BLaER1 (cell line): ENCODE measurements around the gene SRP72.
A peak's percentile ranks its signal among the peaks of the same experiment; 100 is the strongest.
"Not testable (repeated sequence)": the region's sequence is repeated elsewhere in the genome, so short reads cannot be mapped to it uniquely, and the experiment has no call there.

Source experiments
- H3K27ac ChIP-seq: shearing (Covaris generic); formaldehyde crosslinking; 2 replicates; pipeline ENCODE4 v1.8.1; 2022
- H3K27me3 ChIP-seq: shearing (Covaris generic); formaldehyde crosslinking; 2 replicates; pipeline ENCODE4 v1.8.1; 2022
- H3K36me3 ChIP-seq: shearing (Covaris generic); formaldehyde crosslinking; 2 replicates; pipeline ENCODE4 v1.8.1; 2022
- H3K4me1 ChIP-seq: shearing (Covaris generic); formaldehyde crosslinking; 2 replicates; pipeline ENCODE4 v1.8.1; 2022
- H3K4me2 ChIP-seq: shearing (Covaris generic); formaldehyde crosslinking; 2 replicates; pipeline ENCODE4 v1.8.1; 2022
- H3K4me3 ChIP-seq: shearing (Covaris generic); formaldehyde crosslinking; 2 replicates; pipeline ENCODE4 v1.8.1; 2022
- H3K9ac ChIP-seq: shearing (Covaris generic); formaldehyde crosslinking; 2 replicates; pipeline ENCODE4 v1.8.1; 2022
- H3K9me3 ChIP-seq: shearing (Covaris generic); formaldehyde crosslinking; 2 replicates; pipeline ENCODE4 v1.8.1; 2022
- H4K20me1 ChIP-seq: shearing (Covaris generic); formaldehyde crosslinking; 2 replicates; pipeline ENCODE4 v1.8.1; 2022
- Cebpa-rat ChIP-seq: shearing (Covaris generic); IDR thresholded peaks from 2 replicates; pipeline ENCODE4 v1.8.1; 2022

SRP72 gene

DNA sequence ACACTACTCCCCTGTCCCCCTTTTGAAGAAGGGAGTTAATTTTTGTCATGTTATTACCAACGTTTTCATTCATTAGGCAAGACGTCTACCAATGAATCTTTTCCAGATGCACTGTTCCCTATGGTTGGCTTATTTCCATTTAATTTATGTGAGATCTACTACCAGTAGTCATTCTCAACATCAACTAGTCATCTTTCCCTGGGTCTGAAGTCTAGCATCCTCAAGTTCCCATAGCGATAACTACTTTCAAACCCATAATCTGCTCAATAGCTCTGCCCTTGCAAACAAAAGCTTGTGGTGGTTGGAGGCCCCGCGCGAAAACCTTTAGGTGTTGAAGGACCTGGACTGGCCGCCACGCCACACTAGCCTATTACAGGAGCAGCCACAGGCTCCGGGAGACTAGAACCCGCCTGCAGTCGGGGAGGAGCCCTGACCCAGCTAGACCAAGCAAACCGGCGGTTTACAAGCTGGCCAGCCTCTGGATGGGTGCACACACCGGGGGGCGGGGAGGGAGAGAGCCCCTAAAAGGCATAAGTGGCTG is 32.7 kb upstream of the SRP72 start:
- H4K20me1 ChIP-seq: peaks cover 84% of the 10 kb centered on the region
- TF ChIP-seq Cebpa-rat: no peak
- H3K9ac ChIP-seq: peak overlapping the region; percentile 93
- H3K27ac ChIP-seq: peak overlapping the region; percentile 94
- no peaks in the 10 kb centered on the region for H3K9me3 ChIP-seq
- H3K4me1 ChIP-seq: peaks cover 49% of the 10 kb centered on the region
- H3K4me2 ChIP-seq: peak overlapping the region; percentile 89
- peaks cover 11% of the 10 kb centered on the region; the same call in 1 of the 2 replicates for H3K36me3 ChIP-seq
- peak overlapping the region; percentile 81 for H3K4me3 ChIP-seq
- no peaks in the 10 kb centered on the region for H3K27me3 ChIP-seq

DNA sequence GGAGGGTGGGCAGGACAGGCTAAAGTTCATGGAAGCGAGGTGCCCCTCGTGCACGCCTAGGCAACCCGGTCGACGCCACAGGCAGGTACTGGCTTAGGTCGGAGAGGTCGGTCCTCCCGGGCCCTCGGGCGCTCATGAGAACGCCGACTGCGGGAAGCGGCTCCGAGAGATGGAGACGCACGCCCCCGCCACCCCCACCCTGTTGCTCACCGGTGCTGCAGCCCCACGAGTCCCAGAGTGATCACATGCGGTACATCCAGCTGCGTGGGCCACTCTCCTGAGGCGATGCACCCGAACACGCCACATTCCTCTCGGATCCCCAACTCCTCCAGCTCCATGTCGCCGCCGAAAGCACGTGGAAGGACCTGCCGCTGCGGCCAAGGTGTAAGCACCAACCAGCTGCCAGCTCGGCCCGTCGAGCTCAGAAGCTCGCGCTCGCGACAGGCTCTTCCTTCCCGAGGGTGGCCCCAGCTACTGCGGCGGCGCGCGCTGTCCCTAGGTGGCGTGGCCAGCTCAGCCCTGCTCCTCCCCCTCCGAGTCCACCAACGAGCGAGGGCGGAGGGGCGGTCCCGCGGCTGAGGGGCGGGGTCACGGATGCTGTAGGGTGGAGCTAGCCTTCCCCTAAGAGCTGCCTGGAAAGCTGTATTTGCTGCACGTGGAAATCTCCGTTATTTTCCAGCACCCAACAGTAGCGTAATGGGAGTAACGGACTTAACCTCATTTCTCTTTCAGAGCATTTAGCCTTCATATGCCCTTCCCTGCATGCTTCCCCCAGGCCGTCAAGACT is 32.1 kb upstream of the SRP72 start, which contains the start of gene PPAT:
TSS of gene PPAT (minus strand) at position 476 of the 787 bp plus-strand sequence. CDS start at position 338, 138 bp downstream.
- Histone ChIP-seq H3K27ac (peak within 1 kb of the TSS; percentile 94), H3K4me3 (peak within 1 kb of the TSS; percentile 81), H4K20me1 (peaks cover 84% of the 10 kb centered on the region), H3K9ac (peak within 1 kb of the TSS; percentile 93), H3K36me3 (peaks cover 13% of the 10 kb centered on the region; the same call in 1 of the 2 replicates), H3K4me1 (peaks cover 56% of the 10 kb centered on the region), H3K9me3 (no peaks in the 10 kb centered on the region), H3K27me3 (no peaks in the 10 kb centered on the region), H3K4me2 (peak within 1 kb of the TSS; percentile 89)
- no peak for TF ChIP-seq Cebpa-rat

DNA sequence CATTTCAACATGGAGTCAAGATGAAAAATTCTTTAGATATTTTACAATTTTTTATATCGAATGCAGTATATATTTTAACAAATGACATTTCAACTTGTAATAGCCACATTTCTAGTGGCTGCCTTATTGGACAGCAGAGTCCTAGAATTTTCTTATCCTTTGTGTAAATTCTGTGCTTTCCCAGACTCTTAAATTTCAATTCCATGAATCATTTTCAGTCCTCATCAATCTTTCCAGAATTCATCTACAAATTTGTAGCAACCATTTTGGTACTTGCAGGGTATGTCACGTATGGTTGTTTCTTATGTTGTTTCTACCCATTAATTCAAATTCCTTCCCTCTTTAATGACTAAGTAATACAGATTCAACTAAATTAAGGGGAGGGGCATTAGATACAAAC is 28.7 kb upstream of the SRP72 start:
- H4K20me1 ChIP-seq: peaks cover 84% of the 10 kb centered on the region
- peak overlapping the region; percentile 83 for H3K4me2 ChIP-seq
- no peak for TF ChIP-seq Cebpa-rat
- H3K36me3 ChIP-seq: peaks cover 42% of the 10 kb centered on the region
- H3K9me3 ChIP-seq: no peaks in the 10 kb centered on the region
- H3K4me3 ChIP-seq: no peak overlapping the region; the same call in 1 of the 2 replicates
- no peak overlapping the region for H3K27ac ChIP-seq
- no peaks in the 10 kb centered on the region for H3K27me3 ChIP-seq
- H3K9ac ChIP-seq: no peak overlapping the region
- H3K4me1 ChIP-seq: peaks cover 46% of the 10 kb centered on the region

DNA sequence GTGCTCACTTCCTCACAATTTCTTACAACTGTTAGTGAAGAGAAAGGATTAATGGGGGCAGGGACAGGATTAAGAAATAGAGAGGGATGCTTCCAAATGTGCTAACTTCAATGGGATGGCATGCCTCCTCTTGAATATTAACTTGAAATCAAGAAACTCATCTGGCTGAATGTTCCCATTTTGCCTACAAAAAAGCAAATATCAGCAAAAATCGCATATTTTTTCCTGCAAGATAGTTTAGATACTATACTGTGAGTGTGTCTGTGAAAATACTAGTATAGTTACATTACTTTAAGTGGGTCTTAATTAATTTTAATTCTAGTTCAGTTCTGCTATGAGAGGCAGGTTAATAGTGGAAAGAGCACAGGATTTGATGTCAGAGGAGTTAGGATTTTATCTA is 26.4 kb upstream of the SRP72 start:
- Histone ChIP-seq H3K4me2 (peak overlapping the region; percentile 83; the same call in 1 of the 2 replicates), H4K20me1 (peaks cover 94% of the 10 kb centered on the region), H3K4me1 (peaks cover 42% of the 10 kb centered on the region), H3K9me3 (no peaks in the 10 kb centered on the region), H3K4me3 (no peak overlapping the region), H3K9ac (no peak overlapping the region), H3K36me3 (peaks cover 64% of the 10 kb centered on the region), H3K27me3 (no peaks in the 10 kb centered on the region), H3K27ac (no peak overlapping the region)
- no peak for TF ChIP-seq Cebpa-rat

DNA sequence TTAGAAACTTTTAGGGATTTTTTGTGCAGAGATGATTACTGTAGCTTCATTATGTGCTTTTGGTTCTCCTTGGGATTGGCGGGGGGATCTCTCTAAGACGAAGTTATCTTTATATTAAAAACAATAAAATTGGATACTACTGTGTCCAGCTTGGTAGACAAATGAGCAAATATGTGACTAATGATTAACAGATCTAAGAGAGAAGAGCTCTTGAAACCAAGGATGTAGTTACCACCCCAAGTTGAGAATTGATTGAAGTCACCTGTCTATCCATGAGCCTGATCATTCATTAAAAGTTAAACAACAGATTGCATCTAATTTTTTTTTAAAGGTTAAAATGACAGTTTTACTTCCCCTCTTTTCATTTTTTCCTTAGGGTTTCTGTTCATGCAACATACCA is 22.7 kb upstream of the SRP72 start:
- peaks cover 92% of the 10 kb centered on the region for H3K36me3 ChIP-seq
- H3K27me3 ChIP-seq: no peaks in the 10 kb centered on the region
- no peak overlapping the region for H3K27ac ChIP-seq
- no peaks in the 10 kb centered on the region for H3K9me3 ChIP-seq
- no peak overlapping the region for H3K9ac ChIP-seq
- no peak overlapping the region for H3K4me2 ChIP-seq
- peaks cover 18% of the 10 kb centered on the region for H3K4me1 ChIP-seq
- no peak for TF ChIP-seq Cebpa-rat
- H4K20me1 ChIP-seq: peaks cover 89% of the 10 kb centered on the region
- no peak overlapping the region for H3K4me3 ChIP-seq

DNA sequence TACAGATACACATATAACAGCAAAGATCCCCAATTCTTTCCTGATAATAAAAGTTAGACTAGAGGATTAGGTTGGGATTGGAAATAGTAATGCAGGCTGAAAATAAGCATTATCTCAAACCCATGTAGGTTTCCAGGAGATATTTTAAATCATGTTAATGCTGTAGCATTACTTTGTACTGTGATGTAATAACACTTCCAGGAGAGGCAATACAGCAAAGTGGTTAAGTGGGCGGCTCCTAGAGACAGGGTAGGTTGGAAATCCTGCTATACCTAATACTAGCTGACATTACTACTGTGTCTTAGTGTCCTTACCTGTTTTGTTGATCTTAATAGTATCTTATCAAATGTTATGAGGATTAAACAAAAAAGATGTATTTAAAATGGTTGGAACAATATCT is 21.7 kb upstream of the SRP72 start:
- no peak overlapping the region for H3K4me2 ChIP-seq
- H3K9me3 ChIP-seq: no peaks in the 10 kb centered on the region
- no peak for TF ChIP-seq Cebpa-rat
- no peak overlapping the region for H3K9ac ChIP-seq
- no peaks in the 10 kb centered on the region for H3K27me3 ChIP-seq
- no peak overlapping the region for H3K4me3 ChIP-seq
- no peak overlapping the region for H3K27ac ChIP-seq
- peaks cover 81% of the 10 kb centered on the region for H4K20me1 ChIP-seq
- peaks cover 98% of the 10 kb centered on the region for H3K36me3 ChIP-seq
- H3K4me1 ChIP-seq: peaks cover 8% of the 10 kb centered on the region; the same call in 1 of the 2 replicates

DNA sequence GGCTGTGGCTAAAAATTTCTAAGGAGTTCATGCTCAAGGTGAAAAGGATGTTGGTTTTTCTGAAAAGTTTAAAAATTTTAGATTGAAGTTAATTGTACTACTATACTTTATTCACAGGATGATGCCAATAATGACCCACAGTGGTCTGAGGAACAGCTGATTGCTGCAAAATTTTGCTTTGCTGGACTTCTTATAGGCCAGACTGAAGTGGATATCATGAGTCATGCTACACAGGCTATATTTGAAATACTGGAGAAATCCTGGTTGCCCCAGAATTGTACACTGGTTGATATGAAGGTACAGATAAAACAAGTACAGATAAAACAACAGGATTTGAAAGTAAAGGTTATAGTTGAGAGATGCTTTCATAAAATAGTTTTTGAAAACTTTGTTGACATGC is 19.1 kb upstream of the SRP72 start:
- peaks cover 64% of the 10 kb centered on the region for H4K20me1 ChIP-seq
- no peak for TF ChIP-seq Cebpa-rat
- H3K4me1 ChIP-seq: no peaks in the 10 kb centered on the region
- H3K9ac ChIP-seq: no peak overlapping the region
- no peak overlapping the region for H3K4me3 ChIP-seq
- no peak overlapping the region for H3K27ac ChIP-seq
- H3K4me2 ChIP-seq: no peak overlapping the region
- H3K27me3 ChIP-seq: no peaks in the 10 kb centered on the region
- H3K36me3 ChIP-seq: peaks cover 95% of the 10 kb centered on the region
- H3K9me3 ChIP-seq: no peaks in the 10 kb centered on the region

DNA sequence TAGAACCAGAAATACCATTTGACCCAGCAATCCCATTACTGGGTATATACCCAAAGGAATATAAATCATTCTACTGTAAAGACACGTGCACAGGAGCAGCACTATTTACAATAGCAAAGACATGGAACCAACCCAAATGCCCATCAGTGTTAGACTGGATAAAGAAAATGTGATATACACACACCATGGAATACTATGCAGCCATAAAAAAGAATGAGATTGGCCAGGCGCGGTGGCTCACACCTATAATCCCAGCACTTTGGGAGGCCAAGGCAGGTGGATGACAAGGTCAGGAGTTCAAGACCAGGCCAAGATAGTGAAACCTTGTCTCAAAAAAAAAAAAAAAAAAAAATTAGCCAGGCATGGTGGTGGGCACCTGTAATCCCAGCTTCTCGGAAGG is 17.9 kb upstream of the SRP72 start:
- Histone ChIP-seq H4K20me1 (peaks cover 63% of the 10 kb centered on the region), H3K36me3 (peaks cover 95% of the 10 kb centered on the region)
- H3K4me1 ChIP-seq, H3K4me3 ChIP-seq, H3K27me3 ChIP-seq, H3K27ac ChIP-seq, H3K4me2 ChIP-seq, H3K9ac ChIP-seq, H3K9me3 ChIP-seq: not testable (repeated sequence)

DNA sequence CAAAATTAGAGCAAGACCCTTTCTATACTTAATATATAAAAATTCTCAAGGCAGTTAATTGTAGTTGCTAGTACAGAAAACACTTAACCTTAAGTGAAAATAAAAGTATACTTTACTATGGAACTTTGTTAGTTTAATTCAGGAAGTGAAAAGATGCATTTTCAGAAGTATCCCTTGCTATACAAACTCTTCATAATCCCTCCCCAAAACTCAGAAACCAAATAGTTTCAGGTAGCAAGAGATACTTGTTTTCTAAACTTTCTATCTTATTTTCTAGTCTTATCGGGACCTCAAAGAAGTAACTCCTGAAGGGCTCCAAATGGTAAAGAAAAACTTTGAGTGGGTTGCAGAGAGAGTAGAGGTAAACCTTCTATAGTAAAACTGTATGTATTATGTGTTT is 17.1 kb upstream of the SRP72 start:
- TF ChIP-seq Cebpa-rat: no peak
- H3K36me3 ChIP-seq: peaks cover 95% of the 10 kb centered on the region
- no peak overlapping the region for H3K4me3 ChIP-seq

DNA sequence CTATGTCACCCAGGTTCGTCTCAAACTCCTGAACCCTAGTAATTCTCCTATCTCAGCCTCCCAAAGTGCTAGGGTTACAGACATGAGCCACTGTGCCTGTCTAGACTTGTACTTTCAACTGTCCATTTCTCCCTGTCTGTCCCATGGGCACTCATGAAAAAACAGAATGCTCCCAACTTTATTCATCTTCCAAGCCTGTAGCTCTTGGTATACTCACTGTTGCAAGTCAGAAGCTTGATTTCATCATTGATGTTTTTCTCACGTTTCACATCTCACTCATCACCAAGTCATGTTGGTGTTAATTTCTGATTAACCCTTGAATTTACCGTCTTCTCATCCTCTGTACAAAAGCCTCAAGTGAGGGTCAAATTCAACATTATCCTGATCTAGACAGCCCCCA is 7.3 kb upstream of the SRP72 start:
- H3K36me3 ChIP-seq: peaks cover 84% of the 10 kb centered on the region
- H3K4me1 ChIP-seq: peaks cover 7% of the 10 kb centered on the region
- no peak overlapping the region for H3K9ac ChIP-seq
- H3K9me3 ChIP-seq: no peaks in the 10 kb centered on the region
- H3K27ac ChIP-seq: no peak overlapping the region
- no peaks in the 10 kb centered on the region for H3K27me3 ChIP-seq
- H3K4me2 ChIP-seq: no peak overlapping the region
- H3K4me3 ChIP-seq: no peak overlapping the region
- no peak for TF ChIP-seq Cebpa-rat
- H4K20me1 ChIP-seq: peaks cover 74% of the 10 kb centered on the region

More for the DNA sequence above, 17.1 kb upstream of the SRP72 start:
- Histone ChIP-seq H3K9me3 (no peaks in the 10 kb centered on the region), H3K27ac (no peak overlapping the region), H3K9ac (no peak overlapping the region), H3K27me3 (no peaks in the 10 kb centered on the region), H4K20me1 (peaks cover 63% of the 10 kb centered on the region), H3K4me2 (no peak overlapping the region), H3K4me1 (no peaks in the 10 kb centered on the region)
